ENCODE results near the gene LRRC59. TPM values are rescaled to one million over a fixed set of nuclear protein-coding genes. Genes with fewer than 3 reads are reported as not detected.
"Not testable (repeated sequence)": the region's sequence is repeated elsewhere in the genome, so short reads cannot be mapped to it uniquely, and the experiment has no call there.

LRRC59 gene
- total and polyA plus RNA-seq, 2 of the 13 experiments (the other 11 are each of a cell fraction or from before 2014, with no cell fraction given) = 87.3 to 222 TPM

DNA sequence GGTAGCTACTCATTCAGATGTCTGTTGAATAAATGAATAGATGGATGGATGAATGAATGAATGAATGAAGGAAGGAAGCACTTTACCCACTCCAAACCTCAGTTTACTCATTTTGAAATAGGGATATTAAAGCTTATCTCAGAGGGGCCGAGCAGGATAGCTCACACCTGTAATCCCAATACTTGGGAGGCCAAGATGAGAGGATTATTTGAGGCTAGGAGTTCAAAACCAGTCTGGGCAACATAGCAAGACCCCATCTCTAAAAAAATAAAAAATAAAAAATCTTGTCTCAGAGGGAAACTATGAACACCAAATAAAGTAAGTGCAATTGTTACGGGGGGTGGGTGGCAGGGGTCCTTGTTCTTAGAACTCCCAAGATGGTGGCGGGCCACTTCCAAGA lies 1.3 kb upstream of the LRRC59 start:
- Histone ChIP-seq H3K36me3 (replicated peaks in 1 of 2; ENCODE audit: control insufficient read depth in 1 of 2, insufficient read depth in 2 of 2, low read length in 2 of 2) (peaks cover 7 to 16% of the 10 kb centered on the region in 2 experiments), H3K4me1 (ENCODE audit: insufficient read depth, low read length) (peaks cover 27% of the 10 kb centered on the region), H4K20me1 (ENCODE audit: insufficient read depth, low read length) (peaks cover 15% of the 10 kb centered on the region; the same call in 1 of the 2 replicates), H3K79me2 (ENCODE audit: insufficient read depth, low read length) (peaks cover 37% of the 10 kb centered on the region), H3K4me2 (ENCODE audit: low read depth, low read length) (0 out of 2 replicates have a peak overlapping the region, but pooled peaks have one; percentile 95)
- in situ Hi-C loops (cut with HindIII; ENCODE audit: extremely low pct_ligation_motif_present, low pct_unique_long_range_greater_than_20kb) = loop anchor here (5.0 kb wide), 1 partner anchor 79 kb away; the partner anchor contains the start of gene RSAD1
- intact Hi-C loops (cut with micrococcal nuclease; ENCODE audit: unreplicated experiment); H3K4me3 ChIP-seq (replicated peaks in 1 of 3; ENCODE audit: insufficient read depth in 1 of 3, low read depth in 2 of 3, low read length in 3 of 3); ATAC-seq; H2AFZ ChIP-seq (ENCODE audit: low read length); H3K9ac ChIP-seq (ENCODE audit: insufficient read depth, low read depth, low read length); H3K27me3 ChIP-seq (ENCODE audit: control insufficient read depth in 1 of 2, insufficient read depth in 2 of 2, low read length in 2 of 2); FAIRE-seq; BruUV-seq (replicated peaks); DNase-seq (ENCODE audit: low spot score); H3K27ac ChIP-seq (ENCODE audit: extremely low read length, insufficient read depth, low read length); H3K9me3 ChIP-seq (ENCODE audit: low read length): not testable (repeated sequence)
- WGBS (ENCODE audit: low lambda C conversion rate) = 81% methylated on average over 3 of the region's 3 CpGs
- ChIA-PET CTCF (ENCODE audit: low intra/inter-chr PET ratio, low total read pairs) (interaction anchor here (1.1 to 3.4 kb wide), 2 partner anchors 29 to 80 kb away, joined by 6 to 43 read pairs; partner anchors contain the start of gene RSAD1), POLR2A (interaction anchor here (1.1 to 5.4 kb wide), 8 partner anchors 11 to 80 kb away, joined by 4 to 99 read pairs (median 17); partner anchors contain the start of genes ACSF2, EME1, MRPL27 and RSAD1)

GRCh38 chr17:50397919-50398285 lies 579 bp upstream of the LRRC59 start:
- whole genome bisulfite sequencing (ENCODE audit: low lambda C conversion rate) = 10% methylated on average over 9 of the region's 9 CpGs
- Histone ChIP-seq H3K4me2 (ENCODE audit: low read depth, low read length) (peak overlapping the region; percentile 95), H3K27me3 (ENCODE audit: control insufficient read depth in 1 of 2, insufficient read depth in 2 of 2, low read length in 2 of 2) (peaks cover 0 to 3% of the 10 kb centered on the region in 2 experiments; a peak in 1 of 5 replicates), H3K79me2 (ENCODE audit: insufficient read depth, low read length) (peaks cover 43% of the 10 kb centered on the region), H4K20me1 (ENCODE audit: insufficient read depth, low read length) (peaks cover 15% of the 10 kb centered on the region; the same call in 1 of the 2 replicates), H3K27ac (ENCODE audit: extremely low read length, insufficient read depth, low read length) (no peak overlapping the region), H2AFZ (ENCODE audit: low read length) (peak overlapping the region; percentile 99), H3K4me1 (ENCODE audit: insufficient read depth, low read length) (peaks cover 27% of the 10 kb centered on the region), H3K4me3 (replicated peaks in 1 of 3; ENCODE audit: insufficient read depth in 1 of 3, low read depth in 2 of 3, low read length in 3 of 3) (peak overlapping the region; percentile 73 to 99 (median 99)), H3K9ac (ENCODE audit: insufficient read depth, low read depth, low read length) (peak overlapping the region; percentile 98), H3K36me3 (replicated peaks in 1 of 2; ENCODE audit: control insufficient read depth in 1 of 2, insufficient read depth in 2 of 2, low read length in 2 of 2) (peaks cover 15 to 24% of the 10 kb centered on the region in 2 experiments), H3K9me3 (ENCODE audit: low read length) (peaks cover 4% of the 10 kb centered on the region; the same call in 1 of the 2 replicates)
- FAIRE-seq = no peak
- TF ChIP-seq ZNF335 (CRISPR knock-in tag; IDR thresholded peaks at IDR 0.05) (0 out of 2 replicates have a peak, but pooled peaks have one; percentile 6), NFKB2 (CRISPR knock-in tag; IDR thresholded peaks at IDR 0.05; ENCODE audit: borderline replicate concordance) (no peak), ZNF740 (CRISPR knock-in tag; IDR thresholded peaks at IDR 0.05) (peak; percentile 37; the same call in 1 of the 2 replicates), ZNF256 (CRISPR knock-in tag; conservative IDR thresholded peaks at IDR 0.05) (0 out of 2 replicates have a peak, but pooled peaks have one; percentile 10), ZNF766 (CRISPR knock-in tag; IDR thresholded peaks at IDR 0.05; ENCODE audit: borderline replicate concordance) (peak; percentile 1; the same call in 1 of the 2 replicates), PATZ1 (CRISPR knock-in tag; IDR thresholded peaks at IDR 0.05) (peak; percentile 37; the same call in 1 of the 2 replicates)
- TF ChIP-seq, protein P1, sequence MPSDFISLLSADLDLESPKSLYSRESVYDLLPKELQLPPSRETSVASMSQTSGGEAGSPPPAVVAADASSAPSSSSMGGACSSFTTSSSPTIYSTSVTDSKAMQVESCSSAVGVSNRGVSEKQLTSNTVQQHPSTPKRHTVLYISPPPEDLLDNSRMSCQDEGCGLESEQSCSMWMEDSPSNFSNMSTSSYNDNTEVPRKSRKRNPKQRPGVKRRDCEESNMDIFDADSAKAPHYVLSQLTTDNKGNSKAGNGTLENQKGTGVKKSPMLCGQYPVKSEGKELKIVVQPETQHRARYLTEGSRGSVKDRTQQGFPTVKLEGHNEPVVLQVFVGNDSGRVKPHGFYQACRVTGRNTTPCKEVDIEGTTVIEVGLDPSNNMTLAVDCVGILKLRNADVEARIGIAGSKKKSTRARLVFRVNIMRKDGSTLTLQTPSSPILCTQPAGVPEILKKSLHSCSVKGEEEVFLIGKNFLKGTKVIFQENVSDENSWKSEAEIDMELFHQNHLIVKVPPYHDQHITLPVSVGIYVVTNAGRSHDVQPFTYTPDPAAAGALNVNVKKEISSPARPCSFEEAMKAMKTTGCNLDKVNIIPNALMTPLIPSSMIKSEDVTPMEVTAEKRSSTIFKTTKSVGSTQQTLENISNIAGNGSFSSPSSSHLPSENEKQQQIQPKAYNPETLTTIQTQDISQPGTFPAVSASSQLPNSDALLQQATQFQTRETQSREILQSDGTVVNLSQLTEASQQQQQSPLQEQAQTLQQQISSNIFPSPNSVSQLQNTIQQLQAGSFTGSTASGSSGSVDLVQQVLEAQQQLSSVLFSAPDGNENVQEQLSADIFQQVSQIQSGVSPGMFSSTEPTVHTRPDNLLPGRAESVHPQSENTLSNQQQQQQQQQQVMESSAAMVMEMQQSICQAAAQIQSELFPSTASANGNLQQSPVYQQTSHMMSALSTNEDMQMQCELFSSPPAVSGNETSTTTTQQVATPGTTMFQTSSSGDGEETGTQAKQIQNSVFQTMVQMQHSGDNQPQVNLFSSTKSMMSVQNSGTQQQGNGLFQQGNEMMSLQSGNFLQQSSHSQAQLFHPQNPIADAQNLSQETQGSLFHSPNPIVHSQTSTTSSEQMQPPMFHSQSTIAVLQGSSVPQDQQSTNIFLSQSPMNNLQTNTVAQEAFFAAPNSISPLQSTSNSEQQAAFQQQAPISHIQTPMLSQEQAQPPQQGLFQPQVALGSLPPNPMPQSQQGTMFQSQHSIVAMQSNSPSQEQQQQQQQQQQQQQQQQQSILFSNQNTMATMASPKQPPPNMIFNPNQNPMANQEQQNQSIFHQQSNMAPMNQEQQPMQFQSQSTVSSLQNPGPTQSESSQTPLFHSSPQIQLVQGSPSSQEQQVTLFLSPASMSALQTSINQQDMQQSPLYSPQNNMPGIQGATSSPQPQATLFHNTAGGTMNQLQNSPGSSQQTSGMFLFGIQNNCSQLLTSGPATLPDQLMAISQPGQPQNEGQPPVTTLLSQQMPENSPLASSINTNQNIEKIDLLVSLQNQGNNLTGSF (CRISPR knock-in tag; IDR thresholded peaks at IDR 0.05) = no peak
- POLR2A ChIA-PET = interaction anchor here (0.9 to 5.4 kb wide), 23 partner anchors 8 to 294 kb away, joined by 3 to 99 read pairs (median 10); partner anchors contain the start of genes ACSF2, EME1, MRPL27 and RSAD1
- DNase-seq (ENCODE audit: low spot score) = no peak
- CTCF ChIA-PET (ENCODE audit: low intra/inter-chr PET ratio, low total read pairs) = interaction anchor here (1.1 to 3.4 kb wide), 5 partner anchors 29 to 85 kb away, joined by 3 to 43 read pairs (median 6); partner anchors contain the start of gene RSAD1
- BruUV-seq (replicated peaks) = no TSS peak
- intact Hi-C loops (cut with micrococcal nuclease; ENCODE audit: unreplicated experiment) (loop anchor here (1.0 kb wide), 2 partner anchors 25 to 80 kb away; partner anchors contain the start of gene RSAD1), in situ Hi-C loops (cut with HindIII; ENCODE audit: extremely low pct_ligation_motif_present, low pct_unique_long_range_greater_than_20kb) (loop anchor here (5.0 kb wide), 1 partner anchor 79 kb away; the partner anchor contains the start of gene RSAD1)
- peak; percentile 53 for ATAC-seq

Measured in HepG2 (cell line).